MM.1S (cell line): ENCODE data around the gene SP3.

Experiments used
- CTCF ChIP-seq: fragments of 300-600 bp; sonication (generic); IDR thresholded peaks from 2 replicates; pipeline ENCODE4 v1.5.1; 2016; ENCODE audit warnings: antibody characterized with exemption, low read length, mixed read lengths
- EZH2 ChIP-seq: fragments of 300-600 bp; sonication (generic); optimal IDR thresholded peaks from 2 replicates; pipeline ENCODE3; 2017; ENCODE audit warnings: low read depth, mild to moderate bottlenecking, antibody characterized with exemption, low read length, mixed read lengths
- EZH2phosphoT487 ChIP-seq: fragments of 300-600 bp; sonication (generic); IDR thresholded peaks from 2 replicates; pipeline ENCODE4 v1.6.1; 2018; ENCODE audit warnings: antibody characterized with exemption, low read length

- TF ChIP-seq EZH2: no peak
- no peak for TF ChIP-seq CTCF
- no peak for TF ChIP-seq EZH2phosphoT487
These were observed 22.2 kb downstream of the SP3 start for GRCh38 chr2:173942861-173943523.
